ENCODE data around the gene HDLBP.
A peak's percentile ranks its signal among the peaks of the same experiment; 100 is the strongest.

HDLBP gene

DNA sequence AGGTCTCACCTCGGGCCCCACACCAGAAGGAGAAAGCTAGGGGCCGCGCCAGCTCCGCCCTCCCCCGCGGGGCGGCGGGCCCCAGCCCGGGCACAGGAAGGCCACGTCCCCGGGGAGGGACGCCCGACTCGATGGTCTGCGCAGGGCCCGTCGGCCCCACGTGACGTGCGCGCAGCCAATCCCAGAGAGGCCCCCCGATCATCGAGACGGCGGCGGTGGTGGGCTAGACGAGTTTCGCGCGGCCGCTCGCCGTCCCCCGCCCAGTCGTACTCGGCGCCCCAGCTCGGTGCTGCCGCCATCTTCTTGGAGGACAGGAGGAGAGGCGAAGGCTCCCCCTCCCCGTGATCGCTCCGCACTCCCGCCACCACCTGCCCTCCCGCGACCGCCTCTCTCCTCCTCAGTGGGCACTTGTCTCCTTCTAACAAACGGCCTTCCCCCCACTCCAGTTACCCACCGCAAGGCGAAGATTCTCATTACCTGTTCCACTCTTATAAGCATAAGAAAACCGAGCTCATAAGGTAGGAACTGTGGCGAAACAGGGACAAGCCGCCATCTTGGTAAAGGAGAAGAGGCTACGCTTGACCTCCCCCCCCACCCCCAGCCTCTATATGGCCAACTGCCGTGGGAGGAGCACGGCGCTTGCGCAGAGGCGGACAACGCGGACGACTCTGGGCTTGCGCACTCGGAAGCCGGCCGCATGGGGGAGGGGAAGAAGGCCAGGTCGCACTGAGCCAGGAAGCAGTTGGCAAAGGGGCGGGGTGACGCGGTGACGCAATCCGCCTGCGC is at the start of gene HDLBP:
Gene HDLBP (minus strand): TSS at position 580 of the 786 bp plus-strand sequence. CDS start 48,803 bp downstream, outside the sequence.
- peak; percentile 99 to 100 for DNase-seq (ENCODE audit: extremely low read depth in 1 of 2, low read depth in 1 of 2)

DNA sequence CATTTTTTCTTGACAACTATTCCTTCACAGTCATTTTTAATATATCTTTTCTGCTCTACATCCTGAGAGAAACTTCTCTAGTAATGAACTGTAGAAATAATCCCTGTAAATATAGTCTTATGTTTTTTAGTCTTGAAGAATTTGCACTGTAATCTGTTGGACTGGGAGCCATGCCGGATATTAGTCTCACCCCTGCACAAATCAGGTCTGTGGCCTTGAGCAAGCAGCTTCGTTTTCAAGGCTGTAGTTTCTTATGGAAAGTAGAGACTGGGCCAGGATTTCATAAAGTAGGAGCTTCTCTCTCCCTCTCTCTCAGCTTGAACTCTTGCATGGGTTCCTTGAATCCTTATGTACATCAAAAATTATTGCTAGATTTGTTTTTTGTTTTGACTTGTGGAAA is 49.3 kb upstream of the HDLBP start:
- DNase-seq (ENCODE audit: extremely low read depth in 1 of 2, low read depth in 1 of 2): no peak

DNA sequence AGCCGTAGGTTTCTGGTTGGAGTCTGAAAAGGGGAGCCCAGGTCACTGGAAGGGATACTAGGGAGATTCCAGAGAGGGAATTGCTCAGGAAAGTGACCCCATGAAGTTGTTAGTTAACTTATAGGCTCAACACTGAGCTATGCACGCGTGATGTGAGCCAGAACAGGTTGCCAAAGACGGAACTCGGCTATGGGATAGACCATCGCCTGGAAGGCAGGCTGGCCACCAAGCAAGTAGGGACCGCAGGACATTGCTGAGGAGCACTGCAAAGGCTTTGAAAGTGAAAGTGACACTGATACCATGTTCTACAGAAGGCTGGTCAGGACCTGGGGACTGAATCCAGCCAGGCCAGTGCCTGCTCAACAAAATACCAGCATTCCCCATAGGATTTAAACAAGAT is 48.0 kb upstream of the HDLBP start:
- DNase-seq (ENCODE audit: extremely low read depth in 1 of 2, low read depth in 1 of 2): no peak

- no peak for DNase-seq (ENCODE audit: extremely low read depth in 1 of 2, low read depth in 1 of 2)
Observed at GRCh38 chr2:241359481-241360045, 44.1 kb upstream of the HDLBP start.

GRCh38 chr2:241358470-241358869 is 43.0 kb upstream of the HDLBP start:
- no peak for DNase-seq (ENCODE audit: extremely low read depth in 1 of 2, low read depth in 1 of 2)

DNA sequence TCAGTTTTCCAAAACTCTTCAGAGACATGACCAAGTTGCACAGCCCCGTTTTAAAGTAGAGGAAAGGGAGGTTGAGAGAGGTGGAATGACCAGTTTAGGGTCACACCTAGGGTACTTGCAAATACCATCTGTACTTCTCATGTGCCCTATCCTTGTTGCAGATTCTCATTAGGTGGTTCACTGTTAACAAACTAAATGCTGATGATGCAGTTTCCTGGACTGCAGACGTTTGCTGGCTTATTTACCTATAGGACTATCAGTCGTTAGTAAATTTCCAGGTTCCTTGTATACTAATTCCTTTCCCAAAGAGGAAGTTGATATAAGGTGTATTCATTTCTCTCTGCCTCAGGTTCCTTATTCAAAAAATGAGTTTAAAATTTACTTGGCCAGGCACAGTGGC is 42.1 kb upstream of the HDLBP start:
- DNase-seq (ENCODE audit: extremely low read depth in 1 of 2, low read depth in 1 of 2): no peak

DNA sequence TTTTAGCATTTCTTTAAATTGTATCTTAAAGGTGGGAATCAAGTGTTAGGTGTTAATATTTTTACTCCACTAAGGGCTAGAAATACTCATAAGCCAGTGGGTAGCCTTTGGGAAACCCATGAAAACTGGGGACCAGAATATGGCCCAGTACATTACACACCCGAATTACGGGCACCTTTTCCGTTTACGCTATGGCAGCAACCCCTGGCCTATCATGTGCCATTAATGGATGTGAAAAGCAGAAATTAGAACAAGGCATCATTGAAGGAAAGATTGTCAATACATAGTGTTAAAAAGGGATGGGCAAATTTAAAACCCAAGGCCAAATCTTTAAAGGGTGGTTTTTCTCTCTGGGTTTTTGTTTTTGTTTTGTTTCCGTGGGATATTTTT is 41.4 kb upstream of the HDLBP start:
- no peak for DNase-seq (ENCODE audit: extremely low read depth in 1 of 2, low read depth in 1 of 2)

- DNase-seq (ENCODE audit: extremely low read depth in 1 of 2, low read depth in 1 of 2): peak; percentile 91 to 95
Observed at GRCh38 chr2:241355983-241356870, 40.8 kb upstream of the HDLBP start, which contains the start of gene FARP2. TSS of gene FARP2 (plus strand) at chr2:241356285. CDS start at chr2:241373108, 16,823 bp downstream.

- DNase-seq (ENCODE audit: extremely low read depth in 1 of 2, low read depth in 1 of 2): peak; percentile 30 to 68
Observed at GRCh38 chr2:241354668-241355658, 39.5 kb upstream of the HDLBP start.

- no peak for DNase-seq (ENCODE audit: extremely low read depth in 1 of 2, low read depth in 1 of 2)
Observed at GRCh38 chr2:241352227-241352626, 36.8 kb upstream of the HDLBP start.

DNA sequence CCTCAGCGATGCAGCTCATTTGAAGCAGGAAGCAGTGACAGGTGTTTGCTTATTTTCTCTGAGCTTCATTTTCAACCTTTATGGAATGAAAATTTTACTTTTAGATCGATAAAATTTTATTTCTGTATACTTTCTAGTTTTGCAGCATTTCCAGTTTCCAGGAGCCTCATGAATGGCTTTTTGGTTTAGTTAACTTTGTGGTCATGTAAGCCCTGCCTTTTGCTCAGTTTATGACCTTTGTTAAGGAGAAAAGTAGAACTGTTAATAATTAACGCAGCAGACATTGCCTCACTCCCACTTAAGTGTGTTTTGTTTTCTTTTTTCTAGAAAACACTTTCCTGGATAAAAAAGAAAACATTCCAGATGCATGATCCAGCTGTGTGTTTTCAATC is 36.2 kb upstream of the HDLBP start:
- DNase-seq (ENCODE audit: extremely low read depth in 1 of 2, low read depth in 1 of 2): no peak

GRCh38 chr2:241350878-241351639 is 35.6 kb upstream of the HDLBP start:
- no peak for DNase-seq (ENCODE audit: extremely low read depth in 1 of 2, low read depth in 1 of 2)

GRCh38 chr2:241350530-241350877 is 35.0 kb upstream of the HDLBP start:
- no peak for DNase-seq (ENCODE audit: extremely low read depth in 1 of 2, low read depth in 1 of 2)

DNA sequence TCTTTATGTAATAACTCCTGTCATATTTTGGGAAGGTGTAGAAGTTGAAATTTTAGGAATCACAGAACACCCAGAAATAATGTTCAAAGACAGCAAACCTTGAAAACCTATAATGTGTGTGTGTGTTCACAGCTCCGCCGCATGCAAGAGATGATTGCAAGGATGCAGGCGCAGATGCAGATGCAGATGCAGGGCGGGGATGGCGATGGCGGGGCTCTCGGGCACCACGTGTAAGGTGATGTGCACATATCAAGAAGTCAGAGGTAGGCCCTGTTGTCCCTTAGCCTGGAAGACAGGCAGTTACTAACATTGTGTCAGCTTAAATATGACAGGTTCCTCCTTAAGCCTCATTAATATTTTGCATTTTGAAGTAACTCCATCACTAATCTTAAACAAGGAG is 34.5 kb upstream of the HDLBP start:
- no peak for DNase-seq (ENCODE audit: extremely low read depth in 1 of 2, low read depth in 1 of 2)

DNA sequence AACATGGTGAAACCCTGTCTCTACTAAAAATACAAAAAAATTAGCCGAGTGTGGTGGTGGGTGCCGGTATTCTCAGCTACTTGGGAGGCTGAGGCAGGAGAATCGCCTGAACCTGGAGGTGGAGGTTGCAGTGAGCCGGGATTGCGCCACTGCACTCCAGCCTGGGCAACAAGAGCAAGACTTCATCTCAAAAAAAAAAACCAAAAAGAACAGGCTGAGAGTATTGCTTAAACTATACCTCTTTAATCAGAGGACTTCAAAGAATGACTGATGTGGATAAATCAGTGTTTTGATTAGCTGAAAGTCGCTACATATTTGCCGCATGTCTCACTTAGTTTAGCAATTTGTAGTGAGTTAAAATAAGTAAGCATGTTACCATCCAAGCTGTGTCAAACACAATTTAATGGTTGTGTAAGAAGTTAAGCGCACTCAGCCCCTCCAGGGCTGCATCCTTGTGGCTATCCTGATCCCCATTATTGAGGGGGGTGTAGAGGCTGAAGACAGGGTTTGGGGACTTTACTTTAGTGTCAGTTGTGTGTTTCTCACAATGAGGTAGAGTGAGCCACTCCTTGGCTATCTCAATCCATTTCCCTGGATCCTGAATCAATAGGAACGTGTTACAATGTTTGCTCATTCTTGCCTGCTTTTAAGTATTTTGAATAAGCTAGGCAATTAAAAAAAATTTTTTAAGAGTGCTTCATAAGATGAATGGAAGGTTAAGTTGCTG is 29.6 kb upstream of the HDLBP start:
- DNase-seq (ENCODE audit: extremely low read depth in 1 of 2, low read depth in 1 of 2): no peak

DNA sequence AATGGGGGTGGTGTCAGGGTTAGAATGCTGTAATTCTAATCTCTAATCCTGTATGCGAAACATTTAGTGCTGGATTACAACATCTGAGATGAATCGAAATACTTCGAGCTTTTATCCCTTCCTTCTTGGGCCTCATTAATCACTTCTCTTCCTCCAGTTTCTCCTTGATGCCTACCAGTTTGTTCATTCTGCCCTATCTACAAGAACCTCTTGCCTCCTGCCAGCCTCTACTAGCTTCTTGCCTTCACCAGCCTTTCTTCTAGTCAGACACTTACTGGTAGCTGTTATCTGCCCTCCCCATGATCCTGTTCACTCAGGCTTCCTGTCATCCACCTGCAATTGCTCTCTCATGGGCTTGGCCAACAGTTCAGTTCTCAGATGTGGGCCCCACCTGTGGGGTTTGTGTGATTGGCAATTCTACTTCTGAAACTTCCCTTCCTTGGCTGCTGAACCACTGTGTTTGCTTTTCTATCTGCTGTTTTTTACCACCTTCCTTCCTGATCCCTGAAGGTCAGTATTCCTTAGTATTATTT is 25.2 kb upstream of the HDLBP start:
- no peak for DNase-seq (ENCODE audit: extremely low read depth in 1 of 2, low read depth in 1 of 2)

GRCh38 chr2:241339839-241340630 is 24.6 kb upstream of the HDLBP start:
- DNase-seq (ENCODE audit: extremely low read depth in 1 of 2, low read depth in 1 of 2): no peak

DNA sequence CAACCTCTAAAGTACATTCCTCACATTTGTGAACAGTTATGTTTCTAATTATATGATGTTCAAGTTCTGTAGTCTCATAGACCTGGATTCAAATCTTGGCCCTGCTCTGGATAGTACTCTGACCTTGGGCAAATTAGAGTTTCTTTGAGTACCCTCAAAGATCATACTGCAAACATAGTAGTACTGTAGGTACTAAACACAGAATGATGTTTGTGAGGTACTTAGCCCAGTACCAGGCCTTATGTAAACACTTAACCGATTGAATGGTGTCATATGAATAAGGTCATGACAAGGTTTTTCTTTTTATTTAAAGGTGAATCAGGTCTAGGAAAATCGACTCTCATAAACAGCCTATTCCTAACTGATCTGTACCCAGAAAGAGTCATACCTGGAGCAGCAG is 19.3 kb upstream of the HDLBP start:
- no peak for DNase-seq (ENCODE audit: extremely low read depth in 1 of 2, low read depth in 1 of 2)

Measured in stimulated activated CD8-positive, alpha-beta memory T cell treated with anti-CD3 and anti-CD28 coated beads, Interleukin-7, amount 100 ng/mL, for 48 hours (primary cell).